Smooth muscle cell (in vitro differentiated cells): ENCODE results near the gene MYRIP. TPM values are rescaled to one million over a fixed set of nuclear protein-coding genes. Genes with fewer than 3 reads are reported as not detected.

Experiments used
- DNase-seq: peaks from one replicate; lab custom pipeline; 2025; ENCODE audit not compliant: unreplicated experiment; lab: John Stamatoyannopoulos, UW
- H2AFZ ChIP-seq: fragments of 200-600 bp; sonication (generic); 2 replicates; pipeline ENCODE4 v1.6.0; 2016; ENCODE audit warnings: antibody characterized with exemption, low read depth, mild to moderate bottlenecking
- H3F3A ChIP-seq: fragments of 200-600 bp; sonication (generic); 2 replicates; pipeline ENCODE4 v1.6.0; 2017; ENCODE audit warnings: antibody characterized with exemption, low read depth
- H3K27ac ChIP-seq: fragments of 200-600 bp; sonication (generic); 2 replicates; pipeline ENCODE4 v1.5.1; 2016; ENCODE audit warnings: low read depth, mild to moderate bottlenecking
- H3K27me3 ChIP-seq: fragments of 200-600 bp; sonication (generic); 2 replicates; pipeline ENCODE4 v1.6.1; 2016; ENCODE audit warnings: low read depth, mild to moderate bottlenecking
- H3K36me3 ChIP-seq: fragments of 200-600 bp; sonication (generic); 2 replicates; pipeline ENCODE4 v1.5.1; 2016; ENCODE audit warnings: low read depth
- H3K4me1 ChIP-seq: fragments of 200-600 bp; sonication (generic); 2 replicates; pipeline ENCODE4 v1.5.1; 2016; ENCODE audit warnings: low read depth
- H3K4me2 ChIP-seq: fragments of 200-600 bp; sonication (generic); 2 replicates; pipeline ENCODE4 v1.6.0; 2016; ENCODE audit warnings: mild to moderate bottlenecking
- H3K4me3 ChIP-seq: fragments of 200-600 bp; sonication (generic); 2 replicates; pipeline ENCODE4 v1.5.1; 2016; ENCODE audit warnings: mild to moderate bottlenecking
- H3K79me2 ChIP-seq: fragments of 200-600 bp; sonication (generic); 2 replicates; pipeline ENCODE4 v1.6.0; 2016; ENCODE audit warnings: low read depth, mild to moderate bottlenecking
- H3K9ac ChIP-seq: fragments of 200-600 bp; sonication (generic); 2 replicates; pipeline ENCODE4 v1.6.0; 2016; ENCODE audit warnings: low read depth
- H3K9me3 ChIP-seq: fragments of 200-600 bp; sonication (generic); replicated peaks from 2 replicates; pipeline ENCODE4 v1.5.1; 2016; ENCODE audit warnings: low read depth
- H4K20me1 ChIP-seq: fragments of 200-600 bp; sonication (generic); 2 replicates; pipeline ENCODE4 v1.6.0; 2016; ENCODE audit warnings: low read depth
- CTCF ChIP-seq: fragments of 200-600 bp; sonication (generic); IDR thresholded peaks from 2 replicates; pipeline ENCODE4 v1.5.1; 2017; ENCODE audit warnings: borderline replicate concordance, mild to moderate bottlenecking, antibody characterized with exemption; ENCODE audit not compliant: insufficient read depth, poor library complexity, severe bottlenecking
- WGBS: methylation state at CpG from one replicate; pipeline ENCODE4 v1.1.7; 2016; ENCODE audit warnings: low lambda C conversion rate; 5-methylcytosine and 5-hydroxymethylcytosine counted together
- polyA plus RNA-seq: library from polyadenylated mRNA; unstranded; fragments of >200 nt; fragmentation: Nextera tagmentation; extraction: Ambion mirVana; gene quantifications from 2 replicates; pipeline ENCODE4 v1.2.1, GENCODE V29; 2016
- total RNA-seq: library from RNA; depleted of rRNA; stranded (reverse); fragments of >200 nt; gene quantifications from 2 replicates; pipeline ENCODE4 v1.2.3, GENCODE V29; 2014

MYRIP gene
- total and polyA plus RNA-seq, 2 experiments from 2014 or later, result not detected

GRCh38 chr3:39961230-39961629, 151.8 kb downstream of the MYRIP start:
- Histone ChIP-seq H2AFZ (no peak overlapping the region), H3K79me2 (no peaks in the 10 kb centered on the region), H3K9me3 (no peaks in the 10 kb centered on the region), H3K4me2 (no peak overlapping the region), H3F3A (no peaks in the 10 kb centered on the region), H3K27ac (no peak overlapping the region), H3K4me1 (no peaks in the 10 kb centered on the region), H3K4me3 (no peak overlapping the region), H3K9ac (no peak overlapping the region), H4K20me1 (no peaks in the 10 kb centered on the region), H3K36me3 (no peaks in the 10 kb centered on the region), H3K27me3 (peaks cover under 1% of the 10 kb centered on the region)
- 46% methylated on average over 4 of the region's 4 CpGs for WGBS
- no peak for DNase-seq
- TF ChIP-seq CTCF, result no peak

DNA sequence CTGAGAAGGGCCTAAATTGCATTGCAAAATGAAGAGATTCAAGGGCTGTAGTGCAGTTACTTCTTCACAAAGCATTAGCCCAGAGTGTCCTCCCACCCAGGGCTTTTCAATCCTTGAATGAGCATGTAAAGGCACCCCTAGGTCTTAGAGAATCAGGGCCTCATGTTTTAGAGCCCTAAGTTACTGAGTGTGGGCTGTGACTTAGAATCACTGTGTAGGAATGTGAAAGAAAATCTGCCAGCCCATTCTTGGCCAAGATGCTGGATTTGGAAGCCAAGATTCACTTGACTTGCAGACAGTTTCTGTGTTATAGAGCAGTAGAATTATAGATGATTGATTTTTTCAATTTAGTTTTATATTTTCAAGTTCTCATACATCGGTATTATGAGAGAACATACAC, 153.2 kb downstream of the MYRIP start:
- 90% methylated on average over 1 of the region's 1 CpG for WGBS
- no peak for TF ChIP-seq CTCF

GRCh38 chr3:39965461-39965860, 156.1 kb downstream of the MYRIP start:
- Histone ChIP-seq H4K20me1 (no peaks in the 10 kb centered on the region), H3K9ac (no peak overlapping the region), H3K4me3 (no peak overlapping the region), H3K9me3 (no peaks in the 10 kb centered on the region), H3K27ac (no peak overlapping the region), H3K36me3 (no peaks in the 10 kb centered on the region), H3K27me3 (peaks cover 10% of the 10 kb centered on the region), H3K4me2 (no peak overlapping the region), H2AFZ (no peak overlapping the region), H3K4me1 (no peaks in the 10 kb centered on the region), H3F3A (no peaks in the 10 kb centered on the region), H3K79me2 (no peaks in the 10 kb centered on the region)
- no peak for DNase-seq
- no peak for TF ChIP-seq CTCF

More for the DNA sequence above, 153.2 kb downstream of the MYRIP start:
- Histone ChIP-seq H3K4me3 (no peak overlapping the region), H3K9ac (no peak overlapping the region), H3K4me2 (no peak overlapping the region), H3K27me3 (peaks cover 5% of the 10 kb centered on the region), H3K27ac (no peak overlapping the region), H3F3A (no peaks in the 10 kb centered on the region), H3K79me2 (no peaks in the 10 kb centered on the region), H3K4me1 (no peaks in the 10 kb centered on the region), H3K9me3 (no peaks in the 10 kb centered on the region), H3K36me3 (no peaks in the 10 kb centered on the region), H4K20me1 (no peaks in the 10 kb centered on the region), H2AFZ (no peak overlapping the region)
- no peak for DNase-seq

- Histone ChIP-seq H3K9ac (no peak overlapping the region), H3K36me3 (no peaks in the 10 kb centered on the region), H3K4me1 (no peaks in the 10 kb centered on the region), H2AFZ (no peak overlapping the region), H3K27me3 (peaks cover 10% of the 10 kb centered on the region), H3K4me2 (no peak overlapping the region), H4K20me1 (no peaks in the 10 kb centered on the region), H3K79me2 (no peaks in the 10 kb centered on the region), H3F3A (no peaks in the 10 kb centered on the region), H3K4me3 (no peak overlapping the region), H3K27ac (no peak overlapping the region), H3K9me3 (no peaks in the 10 kb centered on the region)
- 95% methylated on average over 2 of the region's 2 CpGs for WGBS
- no peak for DNase-seq
- no peak for TF ChIP-seq CTCF
Observed at GRCh38 chr3:39965997-39966396, 156.6 kb downstream of the MYRIP start.
